Measurements from ENCODE around the gene ADAMTS4. TPM values are rescaled to one million over a fixed set of nuclear protein-coding genes. Genes with fewer than 3 reads are reported as not detected.
A peak's percentile ranks its signal among the peaks of the same experiment; 100 is the strongest.

ADAMTS4 gene
- total and polyA plus RNA-seq, 9 of the 15 experiments (the other 6 are each of a cell fraction or from before 2014, with no cell fraction given) = 0.07 to 3.7 (median 0.41) TPM

GRCh38 chr1:161159087-161159912 is 39.6 kb downstream of the ADAMTS4 start, which contains the start of gene USP21 (continued):
- TF ChIP-seq PATZ1 (CRISPR knock-in tag; IDR thresholded peaks at IDR 0.05; ENCODE audit: borderline replicate concordance) (no peak), SRSF9 (IDR thresholded peaks at IDR 0.05; ENCODE audit: borderline replicate concordance, low read depth, low read length) (no peak), USF1 (CRISPR knock-in tag; IDR thresholded peaks at IDR 0.05) (no peak), MED1 (CRISPR knock-in tag; IDR thresholded peaks at IDR 0.05; ENCODE audit: borderline replicate concordance) (no peak), EP300 (IDR thresholded peaks at IDR 0.05; ENCODE audit: low read length) (0 out of 2 replicates have a peak, but pooled peaks have one; percentile 17), ZNF224 (CRISPR knock-in tag; IDR thresholded peaks at IDR 0.05) (no peak), GABPB2 (CRISPR knock-in tag; conservative IDR thresholded peaks at IDR 0.05) (no peak), ZNF280B (CRISPR knock-in tag; IDR thresholded peaks at IDR 0.05) (no peak), CBX2 (IDR thresholded peaks at IDR 0.05; ENCODE audit: insufficient read depth, low read length, poor library complexity, severe bottlenecking) (no peak), TRIM24 (IDR thresholded peaks at IDR 0.05) (no peak), CLOCK (CRISPR knock-in tag; IDR thresholded peaks at IDR 0.05; ENCODE audit: borderline replicate concordance) (no peak), CUX1 (CRISPR knock-in tag; IDR thresholded peaks at IDR 0.05) (no peak), CREM (IDR thresholded peaks at IDR 0.05; ENCODE audit: low read depth) (peak; percentile 35; the same call in 1 of the 2 replicates), RAD21 (CRISPR knock-in tag; conservative IDR thresholded peaks at IDR 0.05 in 1 of 2, IDR thresholded peaks at IDR 0.05 in 1 of 2) (no peak)
